ENCODE results near the gene ZMIZ1. TPM values are rescaled to one million over a fixed set of nuclear protein-coding genes. Genes with fewer than 3 reads are reported as not detected.

The ZMIZ1 gene
- total and polyA plus RNA-seq, 7 experiments from 2014 or later = 1.8 to 57.2 (median 14.2) TPM

GRCh38 chr10:79111846-79112614 is 43.3 kb downstream of the ZMIZ1 start:
- no peaks in the 10 kb centered on the region for H3K27me3 Mint-ChIP-seq
- peak overlapping the region in 1 of 10 donors; percentile 20 for H3K4me3 Mint-ChIP-seq
- peaks cover 15 to 58% (median 42%) of the 10 kb centered on the region in 7 donors for H3K4me1 Mint-ChIP-seq
- no peak overlapping the region for H3K27ac ChIP-seq (ENCODE audit: low read depth, low read length)
- DNase-seq = no peak
- H3K9me3 ChIP-seq (ENCODE audit: control insufficient read depth in 2 of 3, low read length in 3 of 3) = no peaks in the 10 kb centered on the region
- H3K27me3 ChIP-seq (ENCODE audit: control insufficient read depth in 2 of 2, insufficient read depth in 2 of 2, low read length in 2 of 2) = no peaks in the 10 kb centered on the region
- no peak overlapping the region for H3K4me3 ChIP-seq (ENCODE audit: low read length)
- H3K36me3 Mint-ChIP-seq = peaks cover 0 to 3% (median 0%) of the 10 kb centered on the region in 5 donors
- H3K27ac Mint-ChIP-seq = peak overlapping the region in 4 of 9 donors; percentile 25 to 82 (median 46)
- H3K4me1 ChIP-seq (ENCODE audit: control insufficient read depth in 2 of 2, insufficient read depth in 2 of 2, low read length in 2 of 2) = no peaks in the 10 kb centered on the region
- CTCF ChIA-PET = no interaction called here
- H3K36me3 ChIP-seq (ENCODE audit: control insufficient read depth in 2 of 3, insufficient read depth in 3 of 3, low read length in 3 of 3) = peaks cover 0 to 6% (median 0%) of the 10 kb centered on the region in 3 experiments
- POLR2A ChIA-PET = no interaction called here
- peaks cover 0 to 2% (median 0%) of the 10 kb centered on the region in 11 donors for H3K9me3 Mint-ChIP-seq
- intact Hi-C loops (cut with micrococcal nuclease) = no loop called here
- no peak for ATAC-seq

DNA sequence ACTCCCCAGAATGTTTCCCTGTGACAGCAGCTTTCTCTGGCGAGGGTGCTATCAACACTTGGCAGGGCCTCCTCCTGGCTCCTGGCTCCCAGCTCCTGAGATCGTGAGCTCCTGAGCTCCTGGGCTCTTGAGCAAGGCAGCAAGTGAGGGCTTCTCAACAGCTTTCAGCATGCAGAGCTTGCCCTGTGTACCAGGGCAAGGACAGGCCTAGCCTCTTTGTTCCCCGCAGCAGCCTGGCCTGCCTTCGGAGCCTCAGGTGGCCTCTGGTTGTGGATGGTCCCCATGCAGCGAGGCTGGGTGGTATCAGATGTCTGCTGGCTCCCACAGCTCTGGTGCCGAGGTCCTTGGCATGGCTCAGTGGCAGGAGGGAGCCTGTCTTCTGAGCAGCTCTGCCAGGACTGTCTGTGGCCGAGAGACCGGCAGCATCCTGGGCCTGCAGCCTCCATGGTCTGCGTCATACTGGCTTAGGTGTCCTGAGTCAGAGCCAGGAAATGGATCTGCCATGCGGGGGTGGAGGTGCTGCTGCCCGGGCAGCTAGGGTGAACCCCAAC is 44.2 kb downstream of the ZMIZ1 start:
- DNase-seq (no peak), ATAC-seq (no peak)
- no peaks in the 10 kb centered on the region for H3K9me3 ChIP-seq (ENCODE audit: control insufficient read depth in 2 of 3, low read length in 3 of 3)
- POLR2A ChIA-PET = no interaction called here
- no peak overlapping the region for H3K4me3 ChIP-seq (ENCODE audit: low read length)
- H3K36me3 ChIP-seq (ENCODE audit: control insufficient read depth in 2 of 3, insufficient read depth in 3 of 3, low read length in 3 of 3) = peaks cover 0 to 6% (median 0%) of the 10 kb centered on the region in 3 experiments
- CTCF ChIA-PET = no interaction called here
- H3K27ac ChIP-seq (ENCODE audit: low read depth, low read length) = no peak overlapping the region
- H3K27me3 ChIP-seq (ENCODE audit: control insufficient read depth in 2 of 2, insufficient read depth in 2 of 2, low read length in 2 of 2) = no peaks in the 10 kb centered on the region
- intact Hi-C loops (cut with micrococcal nuclease) = no loop called here
- Mint-ChIP-seq H3K4me1 (peaks cover 16 to 60% (median 39%) of the 10 kb centered on the region in 7 donors), H3K27me3 (no peaks in the 10 kb centered on the region), H3K27ac (peak overlapping the region in 2 of 9 donors; percentile 49 to 59), H3K4me3 (no peak overlapping the region), H3K9me3 (peaks cover 0 to 2% (median 0%) of the 10 kb centered on the region in 11 donors), H3K36me3 (peaks cover 0 to 3% (median 0%) of the 10 kb centered on the region in 5 donors)
- no peaks in the 10 kb centered on the region for H3K4me1 ChIP-seq (ENCODE audit: control insufficient read depth in 2 of 2, insufficient read depth in 2 of 2, low read length in 2 of 2)

- intact Hi-C loops (cut with micrococcal nuclease) = no loop called here
- Histone ChIP-seq H3K27me3 (ENCODE audit: control insufficient read depth in 2 of 2, insufficient read depth in 2 of 2, low read length in 2 of 2) (no peaks in the 10 kb centered on the region), H3K36me3 (ENCODE audit: control insufficient read depth in 2 of 3, insufficient read depth in 3 of 3, low read length in 3 of 3) (peaks cover 0 to 6% (median 0%) of the 10 kb centered on the region in 3 experiments), H3K4me1 (ENCODE audit: control insufficient read depth in 2 of 2, insufficient read depth in 2 of 2, low read length in 2 of 2) (no peaks in the 10 kb centered on the region), H3K27ac (ENCODE audit: low read depth, low read length) (no peak overlapping the region), H3K9me3 (ENCODE audit: control insufficient read depth in 2 of 3, low read length in 3 of 3) (no peaks in the 10 kb centered on the region), H3K4me3 (ENCODE audit: low read length) (no peak overlapping the region)
- no peak for ATAC-seq
- Mint-ChIP-seq H3K4me1 (peaks cover 16 to 60% (median 36%) of the 10 kb centered on the region in 7 donors), H3K4me3 (peak overlapping the region in 4 of 10 donors; percentile 33 to 66 (median 52)), H3K27ac (peak overlapping the region in 4 of 9 donors; percentile 32 to 49 (median 40)), H3K36me3 (peaks cover 0 to 3% (median 0%) of the 10 kb centered on the region in 5 donors), H3K27me3 (no peaks in the 10 kb centered on the region), H3K9me3 (peaks cover 0 to 2% (median 0%) of the 10 kb centered on the region in 11 donors)
- POLR2A ChIA-PET = no interaction called here
- CTCF ChIA-PET = no interaction called here
- DNase-seq = no peak
Observed at GRCh38 chr10:79113827-79114226, 45.1 kb downstream of the ZMIZ1 start.

DNA sequence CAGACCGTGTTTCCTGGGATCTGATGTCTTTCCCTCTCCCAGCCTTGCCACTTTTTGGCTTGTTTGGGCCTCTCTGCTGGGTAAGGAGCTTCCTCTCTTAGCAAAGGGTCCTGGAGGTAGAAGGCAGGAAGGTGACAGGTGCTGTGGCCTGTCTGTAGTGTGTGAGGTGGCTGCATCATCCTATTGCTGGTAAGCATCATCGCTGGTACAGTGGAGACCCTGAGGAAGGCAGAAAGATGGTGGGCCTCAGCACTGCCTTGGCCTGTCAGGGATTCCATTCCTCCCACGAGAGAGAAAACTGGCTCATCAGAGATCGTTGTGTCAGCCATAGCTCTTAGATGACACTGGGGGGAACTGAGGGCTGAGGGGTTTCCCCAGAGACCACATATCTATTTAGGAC is 46.5 kb downstream of the ZMIZ1 start:
- intact Hi-C loops (cut with micrococcal nuclease) = no loop called here
- peak overlapping the region in 2 of 9 donors; percentile 43 to 51 for H3K27ac Mint-ChIP-seq
- no peak overlapping the region for H3K4me3 ChIP-seq (ENCODE audit: low read length)
- H3K4me1 ChIP-seq (ENCODE audit: control insufficient read depth in 2 of 2, insufficient read depth in 2 of 2, low read length in 2 of 2) = no peaks in the 10 kb centered on the region
- ATAC-seq (no peak), DNase-seq (no peak)
- ChIA-PET POLR2A (no interaction called here), CTCF (no interaction called here)
- no peak overlapping the region for H3K27ac ChIP-seq (ENCODE audit: low read depth, low read length)
- peaks cover 0 to 2% (median 0%) of the 10 kb centered on the region in 11 donors for H3K9me3 Mint-ChIP-seq
- H3K36me3 Mint-ChIP-seq = peaks cover 0 to 12% (median 0%) of the 10 kb centered on the region in 5 donors
- H3K4me3 Mint-ChIP-seq = no peak overlapping the region
- peaks cover 16 to 56% (median 36%) of the 10 kb centered on the region in 7 donors for H3K4me1 Mint-ChIP-seq
- H3K27me3 Mint-ChIP-seq = no peaks in the 10 kb centered on the region
- H3K36me3 ChIP-seq (ENCODE audit: control insufficient read depth in 2 of 3, insufficient read depth in 3 of 3, low read length in 3 of 3) = peaks cover 0 to 14% (median 0%) of the 10 kb centered on the region in 3 experiments
- no peaks in the 10 kb centered on the region for H3K27me3 ChIP-seq (ENCODE audit: control insufficient read depth in 2 of 2, insufficient read depth in 2 of 2, low read length in 2 of 2)
- H3K9me3 ChIP-seq (ENCODE audit: control insufficient read depth in 2 of 3, low read length in 3 of 3) = no peaks in the 10 kb centered on the region

- no peaks in the 10 kb centered on the region for H3K27me3 Mint-ChIP-seq
- no peak for DNase-seq
- no peak overlapping the region for H3K27ac ChIP-seq (ENCODE audit: low read depth, low read length)
- no peak overlapping the region for H3K4me3 ChIP-seq (ENCODE audit: low read length)
- ATAC-seq = peak; percentile 19
- CTCF ChIA-PET = no interaction called here
- H3K4me3 Mint-ChIP-seq = no peak overlapping the region
- peaks cover 0 to 2% (median 0%) of the 10 kb centered on the region in 11 donors for H3K9me3 Mint-ChIP-seq
- intact Hi-C loops (cut with micrococcal nuclease) = no loop called here
- POLR2A ChIA-PET = no interaction called here
- H3K36me3 ChIP-seq (ENCODE audit: control insufficient read depth in 2 of 3, insufficient read depth in 3 of 3, low read length in 3 of 3) = peaks cover 0 to 12% (median 0%) of the 10 kb centered on the region in 3 experiments
- no peaks in the 10 kb centered on the region for H3K9me3 ChIP-seq (ENCODE audit: control insufficient read depth in 2 of 3, low read length in 3 of 3)
- H3K36me3 Mint-ChIP-seq = peaks cover 0 to 17% (median 0%) of the 10 kb centered on the region in 5 donors
- peak overlapping the region in 2 of 9 donors; percentile 7 to 60 for H3K27ac Mint-ChIP-seq
- H3K27me3 ChIP-seq (ENCODE audit: control insufficient read depth in 2 of 2, insufficient read depth in 2 of 2, low read length in 2 of 2) = no peaks in the 10 kb centered on the region
- H3K4me1 Mint-ChIP-seq = peaks cover 16 to 56% (median 36%) of the 10 kb centered on the region in 7 donors
- no peaks in the 10 kb centered on the region for H3K4me1 ChIP-seq (ENCODE audit: control insufficient read depth in 2 of 2, insufficient read depth in 2 of 2, low read length in 2 of 2)
Observed at GRCh38 chr10:79116368-79116767, 47.6 kb downstream of the ZMIZ1 start.

- no peaks in the 10 kb centered on the region for H3K9me3 ChIP-seq (ENCODE audit: control insufficient read depth in 2 of 3, low read length in 3 of 3)
- ChIA-PET POLR2A (no interaction called here), CTCF (no interaction called here)
- H3K4me3 Mint-ChIP-seq = no peak overlapping the region
- H3K27ac ChIP-seq (ENCODE audit: low read depth, low read length) = no peak overlapping the region
- peaks cover 0 to 2% (median 0%) of the 10 kb centered on the region in 11 donors for H3K9me3 Mint-ChIP-seq
- intact Hi-C loops (cut with micrococcal nuclease) = no loop called here
- no peaks in the 10 kb centered on the region for H3K4me1 ChIP-seq (ENCODE audit: control insufficient read depth in 2 of 2, insufficient read depth in 2 of 2, low read length in 2 of 2)
- DNase-seq = no peak
- H3K27me3 ChIP-seq (ENCODE audit: control insufficient read depth in 2 of 2, insufficient read depth in 2 of 2, low read length in 2 of 2) = no peaks in the 10 kb centered on the region
- H3K36me3 ChIP-seq (ENCODE audit: control insufficient read depth in 2 of 3, insufficient read depth in 3 of 3, low read length in 3 of 3) = peaks cover 0 to 13% (median 0%) of the 10 kb centered on the region in 3 experiments
- H3K27me3 Mint-ChIP-seq = no peaks in the 10 kb centered on the region
- H3K4me3 ChIP-seq (ENCODE audit: low read length) = no peak overlapping the region
- H3K4me1 Mint-ChIP-seq = peaks cover 16 to 51% (median 32%) of the 10 kb centered on the region in 7 donors
- peak; percentile 35 for ATAC-seq
- peaks cover 0 to 20% (median 0%) of the 10 kb centered on the region in 5 donors for H3K36me3 Mint-ChIP-seq
- H3K27ac Mint-ChIP-seq = peak overlapping the region in 2 of 9 donors; percentile 7 to 60
Observed at GRCh38 chr10:79116801-79117723, 48.3 kb downstream of the ZMIZ1 start.
